CD8-positive, alpha-beta memory T cell (primary cell): Measurements from ENCODE around the gene P2RX4. TPM values are rescaled to one million over a fixed set of nuclear protein-coding genes. Genes with fewer than 3 reads are reported as not detected.
"Not testable (repeated sequence)": the region's sequence is repeated elsewhere in the genome, so short reads cannot be mapped to it uniquely, and the experiment has no call there.

Experiments used
- CTCF ChIA-PET: fragments of 350-600 bp; sonication (Branson Sonifier 250); formaldehyde crosslinking; loops from one replicate; lab custom pipeline; 2021; ENCODE audit warnings: antibody characterized with exemption; lab: Charles Lee
- POLR2A ChIA-PET: fragments of 350-600 bp; sonication (Branson Sonifier 250); formaldehyde crosslinking; loops from one replicate; lab custom pipeline; 2021; ENCODE audit warnings: antibody characterized with exemption; lab: Charles Lee
- DNase-seq, 5 donors: peaks; one replicate each; pipeline versions ENCODE4 v3.0.0 to v3.0.0-alpha.2; 2020 to 2022; ENCODE audit warnings: mixed read lengths in 1 of 5
- H3K27ac ChIP-seq: one replicate; pipeline ENCODE4 v1.7.0; 2013; ENCODE audit warnings: low read depth, mild to moderate bottlenecking, low read length, moderate library complexity
- H3K27me3 ChIP-seq: 2 replicates; pipeline ENCODE4 v1.7.0; 2013; ENCODE audit warnings: low read length, mild to moderate bottlenecking; ENCODE audit not compliant: insufficient read depth, poor library complexity, severe bottlenecking
- H3K36me3 ChIP-seq: 2 replicates; pipeline ENCODE4 v1.7.0; 2013; ENCODE audit warnings: mild to moderate bottlenecking, low read length, moderate library complexity; ENCODE audit not compliant: insufficient read depth
- H3K4me1 ChIP-seq: 2 replicates; pipeline ENCODE4 v1.7.0; 2013; ENCODE audit warnings: mild to moderate bottlenecking, low read length, moderate library complexity; ENCODE audit not compliant: insufficient read depth
- H3K4me3 ChIP-seq: 2 replicates; pipeline ENCODE4 v1.7.0; 2013; ENCODE audit warnings: mild to moderate bottlenecking, low read length
- H3K9me3 ChIP-seq: 2 replicates; pipeline ENCODE4 v1.7.0; 2013; ENCODE audit warnings: mild to moderate bottlenecking, low read length
- H3K27ac Mint-ChIP-seq, 8 donors: one replicate each; pipeline ENCODE4 v1.8.0; 2020 to 2021; ENCODE audit warnings: mixed read lengths in 8 of 8, mild to moderate bottlenecking in 6 of 8, inconsistent platforms in 3 of 8, moderate library complexity in 3 of 8
- H3K27me3 Mint-ChIP-seq, 2 donors: one replicate each; pipeline ENCODE4 v1.8.0; 2020 to 2021; ENCODE audit warnings: mixed read lengths in 2 of 2, mild to moderate bottlenecking in 1 of 2, moderate library complexity in 1 of 2
- H3K36me3 Mint-ChIP-seq, 3 donors: one replicate each; pipeline ENCODE4 v1.8.0; 2020 to 2021; ENCODE audit warnings: mixed read lengths in 3 of 3, inconsistent platforms in 1 of 3, mild to moderate bottlenecking in 1 of 3
- H3K4me1 Mint-ChIP-seq, 3 donors: one replicate each; pipeline ENCODE4 v1.8.0; 2020 to 2021; ENCODE audit warnings: mixed read lengths in 3 of 3, inconsistent platforms in 1 of 3, mild to moderate bottlenecking in 1 of 3
- H3K4me3 Mint-ChIP-seq, 7 donors: one replicate each; pipeline ENCODE4 v1.8.0; 2020 to 2021; ENCODE audit warnings: mixed read lengths in 7 of 7, mild to moderate bottlenecking in 6 of 7, moderate library complexity in 4 of 7, inconsistent platforms in 2 of 7
- H3K9me3 Mint-ChIP-seq, 5 donors: one replicate each; pipeline ENCODE4 v1.8.0; 2020 to 2022; ENCODE audit warnings: mixed read lengths in 5 of 5, mild to moderate bottlenecking in 3 of 5, moderate library complexity in 2 of 5, inconsistent platforms in 1 of 5
- polyA plus RNA-seq: library from polyadenylated mRNA; unstranded; fragments of 300-500 nt; fragmentation: Illumina TruSeq; gene quantifications from one replicate; pipeline ENCODE4 v1.2.3, GENCODE V29; 2021
- total RNA-seq, 2 experiments: library from RNA; stranded (reverse); gene quantifications; one replicate each; pipeline ENCODE4 v1.2.3, GENCODE V29; 2021

P2RX4 gene
- total and polyA plus RNA-seq, 3 experiments from 2014 or later, result 27.0 to 40.3 (median 39.2) TPM

DNA sequence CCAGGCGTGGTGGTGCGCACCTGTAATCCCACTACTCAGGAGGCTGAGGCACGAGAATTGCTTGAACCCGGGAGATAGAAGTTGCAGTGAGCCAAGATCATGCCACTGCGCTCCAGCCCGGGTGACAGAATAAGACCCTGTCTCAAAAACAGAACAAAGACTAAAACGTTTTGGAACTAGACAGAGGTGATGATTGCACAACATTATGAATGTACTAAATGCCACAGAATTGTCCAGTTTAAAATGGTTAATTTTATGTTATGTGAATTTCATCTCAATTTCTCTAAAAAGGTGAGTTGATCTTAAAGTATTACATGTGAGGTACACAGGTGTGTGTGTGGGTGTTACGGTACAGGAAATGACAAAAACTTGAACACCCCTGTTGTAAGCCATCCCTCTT is 16.5 kb downstream of the P2RX4 start:
- Mint-ChIP-seq H3K27me3 (no peaks in the 10 kb centered on the region), H3K27ac (peak overlapping the region in 5 of 8 donors; percentile 32 to 71 (median 54)), H3K4me3 (no peak overlapping the region), H3K9me3 (no peaks in the 10 kb centered on the region), H3K36me3 (peaks cover 0 to 50% (median 4%) of the 10 kb centered on the region in 3 donors), H3K4me1 (peaks cover 31 to 47% (median 35%) of the 10 kb centered on the region in 3 donors)
- H3K4me3 ChIP-seq, result no peak overlapping the region
- CTCF ChIA-PET, result no interaction called here
- POLR2A ChIA-PET, result no interaction called here
- no peak for DNase-seq
- no peak overlapping the region for H3K27ac ChIP-seq
- H3K36me3 ChIP-seq, result peaks cover 10% of the 10 kb centered on the region
- H3K27me3 ChIP-seq, result no peaks in the 10 kb centered on the region
- H3K9me3 ChIP-seq, result no peaks in the 10 kb centered on the region
- H3K4me1 ChIP-seq, result peaks cover 46% of the 10 kb centered on the region

- H3K9me3 Mint-ChIP-seq, H3K4me3 Mint-ChIP-seq, H3K9me3 ChIP-seq, POLR2A ChIA-PET, H3K27ac ChIP-seq, H3K27ac Mint-ChIP-seq, H3K27me3 ChIP-seq, DNase-seq, H3K4me3 ChIP-seq, H3K36me3 ChIP-seq, H3K27me3 Mint-ChIP-seq: not testable (repeated sequence)
- peaks cover 31 to 47% (median 35%) of the 10 kb centered on the region in 3 donors for H3K4me1 Mint-ChIP-seq
- CTCF ChIA-PET, result interaction anchor here (0.7 to 1.2 kb wide), 2 partner anchors 8 to 13 kb away, joined by 3 read pairs; no protein-coding TSS in a partner anchor
- H3K36me3 Mint-ChIP-seq, result peaks cover 0 to 50% (median 4%) of the 10 kb centered on the region in 3 donors
- H3K4me1 ChIP-seq, result peaks cover 46% of the 10 kb centered on the region
Observed at GRCh38 chr12:121226871-121227270, 16.9 kb downstream of the P2RX4 start.

DNA sequence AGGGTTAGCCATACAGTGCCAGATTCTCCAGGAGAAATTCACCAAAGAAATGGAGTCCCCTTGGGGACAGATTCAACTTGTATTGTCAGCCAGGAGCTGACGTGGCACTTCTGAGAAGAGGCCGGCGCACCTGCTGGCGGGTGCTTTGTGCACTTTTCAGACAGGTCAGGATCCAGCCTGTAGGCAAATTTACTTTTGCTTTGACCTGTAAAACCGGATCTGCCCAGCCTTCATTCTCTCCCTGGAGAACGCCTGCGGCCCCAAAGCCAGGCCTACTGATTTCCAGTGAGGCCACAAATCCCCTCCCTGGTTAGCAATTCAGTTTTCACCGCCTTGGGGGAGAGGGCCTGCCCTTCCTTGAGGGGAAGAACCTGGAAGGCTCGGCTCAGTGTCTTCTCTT is 17.4 kb downstream of the P2RX4 start:
- H3K27ac ChIP-seq, result no peak overlapping the region
- peaks cover 31 to 47% (median 35%) of the 10 kb centered on the region in 3 donors for H3K4me1 Mint-ChIP-seq
- DNase-seq, result no peak
- no peak overlapping the region for H3K4me3 Mint-ChIP-seq
- peaks cover 0 to 51% (median 4%) of the 10 kb centered on the region in 3 donors for H3K36me3 Mint-ChIP-seq
- ChIA-PET CTCF (interaction anchor here (0.7 to 1.2 kb wide), 2 partner anchors 8 to 13 kb away, joined by 3 read pairs; no protein-coding TSS in a partner anchor), POLR2A (no interaction called here)
- no peaks in the 10 kb centered on the region for H3K27me3 Mint-ChIP-seq
- H3K36me3 ChIP-seq, result peaks cover 10% of the 10 kb centered on the region
- no peak overlapping the region for H3K4me3 ChIP-seq
- no peaks in the 10 kb centered on the region for H3K27me3 ChIP-seq
- no peaks in the 10 kb centered on the region for H3K9me3 Mint-ChIP-seq
- peaks cover 46% of the 10 kb centered on the region for H3K4me1 ChIP-seq
- peak overlapping the region in 2 of 8 donors; percentile 29 to 42 for H3K27ac Mint-ChIP-seq
- no peaks in the 10 kb centered on the region for H3K9me3 ChIP-seq

GRCh38 chr12:121228919-121229665 is 19.2 kb downstream of the P2RX4 start:
- Histone ChIP-seq H3K9me3 (no peaks in the 10 kb centered on the region), H3K4me3 (no peak overlapping the region), H3K36me3 (peaks cover 18% of the 10 kb centered on the region), H3K4me1 (peaks cover 30% of the 10 kb centered on the region), H3K27me3 (no peaks in the 10 kb centered on the region), H3K27ac (no peak overlapping the region)
- Mint-ChIP-seq H3K9me3 (no peaks in the 10 kb centered on the region), H3K27me3 (no peaks in the 10 kb centered on the region), H3K36me3 (peaks cover 2 to 61% (median 4%) of the 10 kb centered on the region in 3 donors), H3K4me1 (peaks cover 16 to 32% (median 19%) of the 10 kb centered on the region in 3 donors), H3K4me3 (no peak overlapping the region), H3K27ac (peak overlapping the region in 3 of 8 donors; percentile 38 to 70 (median 68))
- no peak for DNase-seq
- CTCF ChIA-PET, result interaction anchor here (1.2 to 2.8 kb wide), 3 partner anchors 11 to 110 kb away, joined by 4 to 27 read pairs (median 10); no protein-coding TSS in a partner anchor
- POLR2A ChIA-PET, result no interaction called here

DNA sequence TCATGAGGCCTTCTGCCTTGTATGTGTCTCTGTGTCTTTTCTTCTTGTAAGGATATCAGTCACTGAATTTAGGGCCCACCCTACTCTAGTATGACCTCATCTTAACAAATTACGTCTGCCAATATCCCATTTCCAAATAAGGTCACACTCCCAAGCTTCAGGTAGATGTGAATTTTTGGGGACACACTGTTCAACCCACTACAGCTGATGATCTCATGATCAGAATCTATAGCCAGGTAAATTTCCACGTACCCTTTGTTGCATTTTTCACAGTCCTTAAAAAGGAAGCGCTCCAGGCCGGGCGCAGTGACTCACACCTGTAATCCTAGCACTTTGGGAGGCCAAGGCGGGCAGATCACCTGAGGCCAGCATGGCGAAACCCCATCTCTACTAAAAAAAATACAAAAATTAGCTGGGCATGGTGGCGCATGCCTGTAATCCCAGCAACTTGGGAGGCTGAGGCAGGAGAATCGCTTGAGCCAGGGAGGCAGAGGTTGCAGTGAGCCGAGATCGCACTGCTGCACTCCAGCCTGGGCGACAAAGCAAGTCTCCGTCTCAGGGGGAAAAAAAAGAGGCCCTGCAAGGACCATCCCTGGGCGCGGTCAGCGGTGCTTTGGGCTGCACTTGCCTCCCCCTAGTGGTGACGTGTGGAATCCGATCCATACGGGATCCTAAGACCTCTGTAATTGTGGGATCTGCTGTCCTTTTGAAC is 20.1 kb downstream of the P2RX4 start:
- H3K9me3 ChIP-seq, H3K9me3 Mint-ChIP-seq, H3K27me3 ChIP-seq, H3K4me3 ChIP-seq, H3K27me3 Mint-ChIP-seq, H3K27ac ChIP-seq, POLR2A ChIA-PET, H3K4me3 Mint-ChIP-seq: not testable (repeated sequence)
- CTCF ChIA-PET, result interaction anchor here (1.0 to 2.8 kb wide), 7 partner anchors 10 to 121 kb away, joined by 4 to 27 read pairs (median 5); no protein-coding TSS in a partner anchor
- peak; percentile 34 to 71 (median 43) for DNase-seq
- H3K4me1 ChIP-seq, result peaks cover 23% of the 10 kb centered on the region
- Mint-ChIP-seq H3K36me3 (peaks cover 0 to 64% (median 5%) of the 10 kb centered on the region in 3 donors), H3K4me1 (peaks cover 10 to 23% (median 11%) of the 10 kb centered on the region in 3 donors), H3K27ac (peak overlapping the region in 7 of 8 donors; percentile 29 to 83 (median 68))
- H3K36me3 ChIP-seq, result peaks cover 18% of the 10 kb centered on the region

DNA sequence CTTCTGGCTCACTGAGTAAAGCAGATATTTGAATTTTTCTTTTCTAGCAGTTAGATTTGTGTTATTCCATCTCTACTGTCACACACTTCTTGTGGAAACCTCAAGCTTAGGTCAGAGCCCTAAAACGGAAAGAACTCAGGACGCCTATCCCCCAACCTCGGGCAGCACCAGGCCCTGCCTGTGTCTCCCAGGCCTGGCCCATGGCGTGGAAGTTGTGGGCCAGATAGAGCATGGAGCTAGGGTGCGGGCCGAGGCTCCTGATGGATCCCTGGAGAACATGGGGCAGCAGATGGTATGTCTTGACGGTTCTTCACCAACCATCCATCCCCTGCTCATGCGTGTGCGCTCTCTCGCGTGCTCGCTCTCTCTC is 20.6 kb downstream of the P2RX4 start:
- Mint-ChIP-seq H3K4me1 (peaks cover 10 to 22% (median 11%) of the 10 kb centered on the region in 3 donors), H3K36me3 (peaks cover 0 to 69% (median 5%) of the 10 kb centered on the region in 3 donors), H3K27me3 (no peaks in the 10 kb centered on the region), H3K4me3 (no peak overlapping the region), H3K9me3 (no peaks in the 10 kb centered on the region), H3K27ac (peak overlapping the region in 6 of 8 donors; percentile 7 to 83 (median 52))
- H3K9me3 ChIP-seq, result no peaks in the 10 kb centered on the region
- H3K36me3 ChIP-seq, result peaks cover 18% of the 10 kb centered on the region
- H3K4me3 ChIP-seq, result no peak overlapping the region
- H3K4me1 ChIP-seq, result peaks cover 19% of the 10 kb centered on the region
- H3K27me3 ChIP-seq, result no peaks in the 10 kb centered on the region
- CTCF ChIA-PET, result interaction anchor here (1.0 to 2.8 kb wide), 7 partner anchors 10 to 121 kb away, joined by 4 to 27 read pairs (median 5); no protein-coding TSS in a partner anchor
- no peak for DNase-seq
- POLR2A ChIA-PET, result no interaction called here
- H3K27ac ChIP-seq, result no peak overlapping the region

- Histone ChIP-seq H3K27me3 (no peaks in the 10 kb centered on the region), H3K9me3 (no peaks in the 10 kb centered on the region), H3K4me3 (no peak overlapping the region), H3K36me3 (peaks cover 18% of the 10 kb centered on the region), H3K4me1 (peaks cover 3% of the 10 kb centered on the region), H3K27ac (no peak overlapping the region)
- H3K4me1 Mint-ChIP-seq, result peaks cover 10 to 11% (median 10%) of the 10 kb centered on the region in 3 donors
- ChIA-PET CTCF (no interaction called here), POLR2A (interaction anchor here (0.9 kb wide), 1 partner anchor 9 kb away, joined by 3 read pairs; no protein-coding TSS in a partner anchor)
- no peaks in the 10 kb centered on the region for H3K27me3 Mint-ChIP-seq
- no peaks in the 10 kb centered on the region for H3K9me3 Mint-ChIP-seq
- DNase-seq, result no peak
- H3K36me3 Mint-ChIP-seq, result peaks cover 0 to 70% (median 7%) of the 10 kb centered on the region in 3 donors
- peak overlapping the region in 1 of 8 donors; percentile 62 for H3K27ac Mint-ChIP-seq
- H3K4me3 Mint-ChIP-seq, result no peak overlapping the region
Observed at GRCh38 chr12:121232163-121232562, 22.2 kb downstream of the P2RX4 start.
